Ectodermal cell (in vitro differentiated cells): ENCODE results near the gene FILIP1.
A peak's percentile ranks its signal among the peaks of the same experiment; 100 is the strongest.

Experiments
- H3K27ac ChIP-seq: 2 replicates; pipeline ENCODE4 v1.7.0; 2013; ENCODE audit warnings: mild to moderate bottlenecking, low read depth, low read length; ENCODE audit not compliant: insufficient read depth, poor library complexity, severe bottlenecking
- H3K27me3 ChIP-seq: 2 replicates; pipeline ENCODE4 v1.7.0; 2013; ENCODE audit warnings: mild to moderate bottlenecking, low read length; ENCODE audit not compliant: insufficient read depth, control insufficient read depth, poor library complexity, severe bottlenecking
- H3K36me3 ChIP-seq: one replicate; pipeline ENCODE4 v1.7.0; 2013; ENCODE audit warnings: low read length; ENCODE audit not compliant: control insufficient read depth, insufficient read depth
- H3K4me1 ChIP-seq: one replicate; pipeline ENCODE4 v1.7.0; 2013; ENCODE audit warnings: low read length; ENCODE audit not compliant: control insufficient read depth, insufficient read depth
- H3K4me3 ChIP-seq: 2 replicates; pipeline ENCODE4 v1.7.0; 2013; ENCODE audit warnings: low read depth, low read length, control low read depth; ENCODE audit not compliant: insufficient read depth
- H3K9me3 ChIP-seq: 2 replicates; pipeline ENCODE4 v1.7.0; 2013; ENCODE audit warnings: mild to moderate bottlenecking, low read length, moderate library complexity; ENCODE audit not compliant: control insufficient read depth
- WGBS, 2 experiments: methylation state at CpG; one replicate each; pipeline ENCODE4 v1.1.7; 2013; ENCODE audit warnings: missing lambda C conversion rate in 2 of 2; 5-methylcytosine and 5-hydroxymethylcytosine counted together

Gene FILIP1

GRCh38 chr6:75348882-75349261 is 144.7 kb downstream of the FILIP1 start:
- Histone ChIP-seq H3K27me3 (no peaks in the 10 kb centered on the region), H3K36me3 (no peaks in the 10 kb centered on the region), H3K4me1 (peaks cover 38% of the 10 kb centered on the region), H3K4me3 (no peak overlapping the region), H3K9me3 (no peaks in the 10 kb centered on the region), H3K27ac (peak overlapping the region; percentile 97)

- H3K27ac ChIP-seq = no peak overlapping the region
- WGBS, 2 experiments = 100% methylated on average over 1 of the region's 2 CpGs; no CpG with 5 or more reads in 1 of the 2 experiments
- peaks cover 38% of the 10 kb centered on the region for H3K4me1 ChIP-seq
Measured at GRCh38 chr6:75347898-75348610, 145.5 kb downstream of the FILIP1 start.

DNA sequence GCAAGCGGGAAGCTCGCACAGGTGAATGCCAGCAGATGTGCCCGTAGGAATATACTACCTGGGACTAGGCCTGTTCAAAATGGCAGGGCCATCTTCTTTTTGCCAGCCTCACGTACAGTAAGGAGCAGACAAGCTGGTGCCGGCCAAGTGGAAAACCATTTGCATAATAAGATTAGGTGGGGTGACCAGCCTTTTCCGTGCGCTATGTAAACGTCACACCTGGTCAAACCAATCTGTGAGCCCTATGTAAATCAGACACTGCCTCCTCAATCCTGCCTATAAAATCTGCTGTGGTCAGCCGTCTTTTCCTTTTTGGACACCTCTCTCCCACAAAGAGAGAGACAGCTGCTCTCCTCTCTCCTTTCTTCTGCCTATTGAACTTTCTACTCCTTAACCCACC is 148.2 kb downstream of the FILIP1 start:
- no peak overlapping the region for H3K27ac ChIP-seq
- no peaks in the 10 kb centered on the region for H3K27me3 ChIP-seq
- H3K4me1 ChIP-seq = peaks cover 31% of the 10 kb centered on the region
- H3K9me3 ChIP-seq = no peaks in the 10 kb centered on the region
- 85 to 90% methylated on average over 9 of the region's 9 CpGs for WGBS, 2 experiments
- H3K4me3 ChIP-seq = no peak overlapping the region
- H3K36me3 ChIP-seq = no peaks in the 10 kb centered on the region

More at GRCh38 chr6:75347898-75348610, 145.5 kb downstream of the FILIP1 start:
- Histone ChIP-seq H3K4me3 (no peak overlapping the region), H3K9me3 (no peaks in the 10 kb centered on the region), H3K36me3 (no peaks in the 10 kb centered on the region), H3K27me3 (no peaks in the 10 kb centered on the region)

DNA sequence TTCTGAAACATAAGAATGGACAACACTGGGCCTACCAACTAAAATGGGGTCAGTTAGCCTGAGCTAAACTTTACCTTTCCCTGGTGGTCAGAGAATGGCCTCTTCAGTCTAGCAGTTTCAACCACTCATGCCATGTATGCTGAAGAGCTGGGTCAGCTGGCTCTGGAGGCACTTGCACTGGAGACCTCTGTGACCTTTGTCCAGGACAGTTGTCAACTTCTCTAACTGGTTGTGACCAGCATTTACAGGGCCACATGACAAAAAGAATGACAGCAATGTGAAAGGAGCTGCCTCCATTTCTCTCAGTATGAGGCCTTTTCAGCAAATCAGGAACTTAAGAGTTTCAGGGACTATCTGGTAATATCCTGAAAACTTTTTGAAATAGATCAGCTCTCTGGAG is 149.1 kb downstream of the FILIP1 start:
- no peaks in the 10 kb centered on the region for H3K9me3 ChIP-seq

GRCh38 chr6:75344021-75344420 is 149.6 kb downstream of the FILIP1 start:
- no peak overlapping the region for H3K27ac ChIP-seq

More for the DNA sequence above, 149.1 kb downstream of the FILIP1 start:
- Histone ChIP-seq H3K4me3 (no peak overlapping the region), H3K4me1 (peaks cover 27% of the 10 kb centered on the region), H3K27ac (no peak overlapping the region), H3K27me3 (no peaks in the 10 kb centered on the region), H3K36me3 (no peaks in the 10 kb centered on the region)

DNA sequence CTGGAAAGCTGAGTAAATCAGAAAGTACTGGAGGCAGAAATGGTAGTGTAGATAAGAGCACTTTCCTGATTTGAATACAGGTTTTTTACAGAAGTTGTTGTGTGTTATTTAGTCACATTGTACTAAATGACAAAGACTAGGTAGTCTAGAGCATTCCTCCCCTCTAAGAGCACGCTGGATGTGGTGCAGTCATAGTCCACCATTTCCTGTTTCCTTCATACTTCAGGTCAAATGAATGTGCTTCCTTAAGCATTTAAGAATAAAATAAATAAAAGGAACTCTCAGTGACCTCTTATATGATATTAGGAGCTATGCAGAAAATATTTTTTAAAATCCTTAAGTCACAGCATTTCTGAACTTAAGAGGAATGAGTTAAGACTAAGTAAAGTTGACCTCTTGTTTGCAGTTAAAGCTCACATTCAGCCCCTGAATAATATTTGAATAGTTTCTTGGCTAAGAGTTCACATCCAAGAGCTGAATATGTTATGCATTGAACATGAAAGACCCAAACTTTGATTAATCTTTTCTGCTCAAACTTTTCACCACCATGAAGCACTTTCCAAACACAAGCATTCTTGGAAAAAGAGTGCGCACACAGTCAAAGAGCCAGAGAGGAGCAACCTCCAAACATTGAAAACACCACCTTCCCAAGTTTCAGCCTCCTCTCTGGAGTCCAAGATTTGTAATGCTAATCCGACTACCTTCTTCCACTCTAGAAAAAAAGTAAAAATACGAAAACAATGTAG is 155.6 kb downstream of the FILIP1 start:
- Histone ChIP-seq H3K9me3 (no peaks in the 10 kb centered on the region), H3K36me3 (no peaks in the 10 kb centered on the region), H3K27ac (no peak overlapping the region), H3K4me3 (no peak overlapping the region), H3K4me1 (peaks cover 23% of the 10 kb centered on the region), H3K27me3 (no peaks in the 10 kb centered on the region)
- 63 to 71% methylated on average over 3 to 4 of the region's 4 CpGs for WGBS, 2 experiments

More at GRCh38 chr6:75344021-75344420, 149.6 kb downstream of the FILIP1 start:
- Histone ChIP-seq H3K27me3 (no peaks in the 10 kb centered on the region), H3K36me3 (no peaks in the 10 kb centered on the region), H3K4me1 (peaks cover 25% of the 10 kb centered on the region), H3K9me3 (no peaks in the 10 kb centered on the region), H3K4me3 (no peak overlapping the region)

GRCh38 chr6:75334266-75335040 is 159.1 kb downstream of the FILIP1 start:
- Histone ChIP-seq H3K9me3 (no peaks in the 10 kb centered on the region), H3K27me3 (no peaks in the 10 kb centered on the region), H3K36me3 (no peaks in the 10 kb centered on the region), H3K27ac (peak overlapping the region; percentile 76), H3K4me3 (peak overlapping the region; percentile 58), H3K4me1 (peaks cover 32% of the 10 kb centered on the region)
- WGBS, 2 experiments = 1 to 2% methylated on average over 4 of the region's 4 CpGs

- Histone ChIP-seq H3K4me3 (peak overlapping the region; percentile 58), H3K9me3 (no peaks in the 10 kb centered on the region), H3K27ac (peak overlapping the region; percentile 76)
Measured at GRCh38 chr6:75333676-75334200, 159.9 kb downstream of the FILIP1 start.

GRCh38 chr6:75331151-75331550 is 162.4 kb downstream of the FILIP1 start:
- WGBS, 2 experiments = 100% methylated on average over 1 of the region's 2 CpGs; no CpG with 5 or more reads in 1 of the 2 experiments
- H3K27ac ChIP-seq = no peak overlapping the region
- no peaks in the 10 kb centered on the region for H3K27me3 ChIP-seq
- no peak overlapping the region for H3K4me3 ChIP-seq
- no peaks in the 10 kb centered on the region for H3K36me3 ChIP-seq
- peaks cover 52% of the 10 kb centered on the region for H3K4me1 ChIP-seq
- H3K9me3 ChIP-seq = no peaks in the 10 kb centered on the region

More at GRCh38 chr6:75333676-75334200, 159.9 kb downstream of the FILIP1 start:
- 5% methylated on average over 2 of the region's 2 CpGs for WGBS, 2 experiments
- Histone ChIP-seq H3K36me3 (no peaks in the 10 kb centered on the region), H3K27me3 (no peaks in the 10 kb centered on the region), H3K4me1 (peaks cover 40% of the 10 kb centered on the region)

GRCh38 chr6:75329703-75330102 is 163.9 kb downstream of the FILIP1 start:
- Histone ChIP-seq H3K27ac (no peak overlapping the region), H3K36me3 (no peaks in the 10 kb centered on the region), H3K9me3 (no peaks in the 10 kb centered on the region), H3K4me3 (no peak overlapping the region), H3K27me3 (no peaks in the 10 kb centered on the region), H3K4me1 (peaks cover 38% of the 10 kb centered on the region)
- 88 to 100% methylated on average over 1 of the region's 1 CpG for WGBS, 2 experiments
